T-cell (primary cell): ENCODE data around the gene ZNF334. TPM values are rescaled to one million over a fixed set of nuclear protein-coding genes. Genes with fewer than 3 reads are reported as not detected.

Experiments
- ATAC-seq, 4 experiments: fragments of 200-7000 bp in 3 of 4; fragments of 150-1000 bp in 1 of 4; cut with Tn5 transposase; replicated peaks in 1 of 4; 1 replicate in 3 of 4; 2 replicates in 1 of 4; pipeline ENCODE4 v1.10.0; 2021; ENCODE audit warnings: moderate library complexity in 3 of 4, mild to moderate bottlenecking in 2 of 4, moderate number of reproducible peaks in 1 of 4
- CTCF ChIA-PET, 2 donors: fragments of 300-600 bp; sonication (Branson Sonifier 250); formaldehyde crosslinking; loops; one replicate each; lab custom pipeline; 2022; ENCODE audit warnings: antibody characterized with exemption in 2 of 2; lab: Charles Lee
- POLR2A ChIA-PET, 2 donors: fragments of 300-600 bp; sonication (Branson Sonifier 250); formaldehyde crosslinking; loops; one replicate each; lab custom pipeline; 2022; ENCODE audit warnings: antibody characterized with exemption in 2 of 2; lab: Charles Lee
- DNase-seq, 35 experiments: peaks; one replicate each; pipeline versions ENCODE4 v3.0.0 to v3.0.0-alpha.2; 2013 to 2023
- H3K27ac ChIP-seq: one replicate; pipeline ENCODE4 v1.5.1; 2013; ENCODE audit warnings: low read length
- H3K27me3 ChIP-seq, 2 experiments: replicated peaks in 1 of 2; 1 replicate in 1 of 2; 2 replicates in 1 of 2; pipeline versions ENCODE4 v1.6.1 to v1.7.0; 2013; ENCODE audit warnings: low read length in 1 of 2, mixed read lengths in 1 of 2; ENCODE audit not compliant: control insufficient read depth in 2 of 2, insufficient read depth in 2 of 2; ENCODE audit errors: extremely low read depth in 1 of 2
- H3K36me3 ChIP-seq, 2 donors: 1 replicate in 1 of 2; 2 replicates in 1 of 2; pipeline versions ENCODE4 v1.6.1 to v1.7.0; 2013; ENCODE audit warnings: low read length in 1 of 2; ENCODE audit not compliant: control insufficient read depth in 2 of 2, insufficient read depth in 1 of 2; ENCODE audit errors: extremely low read depth in 1 of 2
- H3K4me1 ChIP-seq, 2 experiments: 1 replicate in 1 of 2; 2 replicates in 1 of 2; pipeline versions ENCODE4 v1.6.1 to v1.7.0; 2013; ENCODE audit warnings: low read length in 2 of 2, mixed read lengths in 1 of 2; ENCODE audit not compliant: insufficient read depth in 2 of 2, control insufficient read depth in 1 of 2; ENCODE audit errors: extremely low read depth in 1 of 2
- H3K4me3 ChIP-seq, 2 donors: 1 replicate in 1 of 2; 2 replicates in 1 of 2; pipeline versions ENCODE4 v1.5.1 to v1.7.0; 2013; ENCODE audit warnings: mild to moderate bottlenecking in 2 of 2, low read length in 1 of 2, moderate library complexity in 1 of 2; ENCODE audit not compliant: control insufficient read depth in 1 of 2; ENCODE audit errors: extremely low read depth in 1 of 2
- H3K9me3 ChIP-seq: 2 replicates; pipeline ENCODE4 v1.7.0; 2013
- H3K27ac Mint-ChIP-seq, 2 donors: one replicate each; pipeline ENCODE4 v1.8.0; 2020 to 2021; ENCODE audit warnings: mild to moderate bottlenecking in 2 of 2, mixed read lengths in 2 of 2
- H3K27me3 Mint-ChIP-seq, 2 donors: one replicate each; pipeline ENCODE4 v1.8.0; 2021 to 2022; ENCODE audit warnings: mixed read lengths in 2 of 2
- H3K36me3 Mint-ChIP-seq: one replicate; pipeline ENCODE4 v1.8.0; 2021; ENCODE audit warnings: mixed read lengths
- H3K4me1 Mint-ChIP-seq, 3 donors: one replicate each; pipeline ENCODE4 v1.8.0; 2020 to 2022; ENCODE audit warnings: mixed read lengths in 3 of 3, mild to moderate bottlenecking in 1 of 3
- H3K4me3 Mint-ChIP-seq, 3 donors: one replicate each; pipeline ENCODE4 v1.8.0; 2020 to 2022; ENCODE audit warnings: mild to moderate bottlenecking in 3 of 3, mixed read lengths in 3 of 3, moderate library complexity in 3 of 3
- H3K9me3 Mint-ChIP-seq, 3 donors: one replicate each; pipeline ENCODE4 v1.8.0; 2020 to 2022; ENCODE audit warnings: mixed read lengths in 3 of 3
- WGBS: methylation state at CpG from one replicate; pipeline ENCODE4 v1.1.5; 2013; ENCODE audit warnings: missing lambda C conversion rate; ENCODE audit not compliant: insufficient coverage; 5-methylcytosine and 5-hydroxymethylcytosine counted together
- total RNA-seq, 35 experiments: library from RNA in 6 of 35; stranded (reverse) in 6 of 35; fragments of 120-200 nt in 1 of 35; gene quantifications; one replicate each; pipeline versions ENCODE4 v1.2.1 to v1.2.4 and lab custom pipeline; 2013 to 2026

The ZNF334 gene
- total RNA-seq, 5 donors from 2014 or later (not counting 1 experiment from before 2014, with no cell fraction given) = 0.14 to 0.26 (median 0.23) TPM

DNA sequence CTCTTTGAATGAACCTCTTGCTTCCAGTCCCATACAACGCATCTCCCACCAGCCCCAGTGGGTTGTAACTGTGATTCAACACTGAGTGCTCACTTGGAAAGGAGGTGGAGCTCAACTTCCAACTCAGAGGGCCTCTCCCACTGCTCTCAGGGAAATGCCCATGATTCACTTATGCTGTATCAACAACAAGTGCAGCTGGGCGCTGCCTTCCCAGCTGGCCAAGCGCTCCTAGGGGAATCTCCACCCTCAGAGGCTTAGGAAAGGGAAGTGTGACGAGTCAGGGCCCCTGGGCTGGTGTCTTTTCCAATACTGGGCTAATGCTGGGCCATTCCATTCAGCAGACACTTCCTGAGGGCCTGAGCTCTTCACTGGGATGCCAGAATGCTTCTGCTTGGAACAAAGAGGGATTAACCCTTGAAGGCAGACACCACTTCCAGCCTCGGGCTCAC lies 45.2 kb upstream of the ZNF334 start:
- Histone ChIP-seq H3K9me3 (no peaks in the 10 kb centered on the region), H3K27ac (no peak overlapping the region), H3K4me1 (peaks cover 0 to 4% of the 10 kb centered on the region in 2 experiments), H3K4me3 (no peak overlapping the region), H3K27me3 (peaks cover 0 to 9% of the 10 kb centered on the region in 2 experiments), H3K36me3 (no peaks in the 10 kb centered on the region)
- 67% methylated on average over 1 of the region's 5 CpGs for WGBS
- peaks cover under 1 to 8% (median 2%) of the 10 kb centered on the region in 3 donors for H3K4me1 Mint-ChIP-seq
- DNase-seq = no peak
- ATAC-seq = no peak
- POLR2A ChIA-PET = no interaction called here
- CTCF ChIA-PET = no interaction called here
- no peaks in the 10 kb centered on the region for H3K27me3 Mint-ChIP-seq
- no peaks in the 10 kb centered on the region for H3K36me3 Mint-ChIP-seq
- no peak overlapping the region for H3K4me3 Mint-ChIP-seq
- no peak overlapping the region for H3K27ac Mint-ChIP-seq
- no peaks in the 10 kb centered on the region for H3K9me3 Mint-ChIP-seq

DNA sequence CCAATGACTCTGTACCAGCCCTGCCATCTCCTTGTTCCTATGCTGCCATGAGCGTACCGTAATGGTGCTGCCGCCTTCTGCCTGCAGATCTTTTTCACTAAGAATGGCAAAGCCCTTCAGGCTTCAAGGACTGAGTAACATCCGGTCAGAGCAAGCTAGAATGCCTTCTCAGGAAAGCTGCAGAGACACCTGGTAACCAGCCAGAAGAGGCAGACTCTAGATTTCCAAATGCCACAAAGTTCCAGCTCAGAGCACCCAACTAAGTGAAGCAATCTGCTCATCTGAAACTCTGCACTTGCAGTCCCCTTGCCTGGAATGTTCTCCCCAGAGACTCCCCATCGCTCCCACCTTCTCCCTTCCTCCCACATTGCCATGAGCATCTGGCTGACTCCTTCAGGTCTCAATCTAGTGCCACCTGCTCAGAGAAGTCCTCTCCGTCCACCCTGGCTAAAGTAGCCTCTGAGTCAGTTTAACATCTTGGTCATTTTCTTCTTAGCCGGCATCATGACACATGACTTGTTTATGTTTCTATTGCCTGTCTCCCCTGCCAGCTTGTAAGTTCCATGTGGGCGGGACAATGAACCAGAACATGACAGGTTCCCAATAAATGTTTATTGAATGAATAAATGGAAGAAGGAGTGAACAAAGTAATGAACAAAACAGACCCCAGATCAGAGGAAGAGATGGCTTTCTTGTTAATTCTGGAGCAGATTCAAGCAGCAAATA lies 44.0 kb upstream of the ZNF334 start:
- Mint-ChIP-seq H3K4me1 (peaks cover 11 to 20% (median 13%) of the 10 kb centered on the region in 3 donors), H3K27me3 (no peaks in the 10 kb centered on the region), H3K4me3 (no peak overlapping the region), H3K27ac (no peak overlapping the region), H3K9me3 (no peaks in the 10 kb centered on the region), H3K36me3 (no peaks in the 10 kb centered on the region)
- H3K27ac ChIP-seq = no peak overlapping the region
- H3K4me1 ChIP-seq = peaks cover 0 to 14% of the 10 kb centered on the region in 2 experiments
- 96% methylated on average over 7 of the region's 8 CpGs for WGBS
- ChIA-PET POLR2A (no interaction called here), CTCF (no interaction called here)
- no peak for ATAC-seq
- no peaks in the 10 kb centered on the region for H3K36me3 ChIP-seq
- no peak for DNase-seq
- no peaks in the 10 kb centered on the region for H3K9me3 ChIP-seq
- no peaks in the 10 kb centered on the region for H3K27me3 ChIP-seq
- H3K4me3 ChIP-seq = no peak overlapping the region

DNA sequence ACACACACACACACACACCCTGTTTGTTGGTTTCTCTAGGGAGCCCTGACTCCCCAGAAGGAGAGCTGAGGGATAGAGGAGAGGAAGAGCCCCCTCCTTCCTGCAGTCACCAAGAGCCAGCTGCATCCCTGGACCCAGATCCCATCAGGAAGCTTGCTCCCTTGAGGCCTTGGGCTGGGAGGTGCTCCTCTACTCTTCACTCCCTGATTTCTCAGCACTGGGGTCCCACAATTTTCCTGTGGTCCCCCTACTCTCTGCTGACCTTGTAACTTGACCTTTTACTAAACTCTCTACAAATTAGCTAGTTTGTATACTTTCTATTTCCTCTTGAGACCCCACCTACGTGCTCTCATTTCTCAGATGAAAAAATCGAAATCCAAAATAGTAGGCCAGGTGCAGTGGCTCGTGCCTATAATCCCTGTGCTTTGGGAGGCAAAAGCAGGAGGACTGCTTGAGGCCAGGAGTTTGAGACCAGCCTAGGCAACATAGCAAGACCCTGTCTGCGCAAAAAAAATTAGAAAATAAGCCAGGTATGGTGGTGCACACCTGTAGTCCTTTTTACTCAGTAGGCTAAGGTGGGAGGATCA lies 42.1 kb upstream of the ZNF334 start:
- Histone ChIP-seq H3K27me3 (no peaks in the 10 kb centered on the region), H3K4me3 (no peak overlapping the region), H3K36me3 (no peaks in the 10 kb centered on the region), H3K4me1 (peaks cover 0 to 20% of the 10 kb centered on the region in 2 experiments), H3K27ac (no peak overlapping the region), H3K9me3 (no peaks in the 10 kb centered on the region)
- ChIA-PET POLR2A (no interaction called here), CTCF (no interaction called here)
- Mint-ChIP-seq H3K27ac (no peak overlapping the region), H3K9me3 (no peaks in the 10 kb centered on the region), H3K36me3 (no peaks in the 10 kb centered on the region), H3K27me3 (no peaks in the 10 kb centered on the region), H3K4me3 (no peak overlapping the region), H3K4me1 (peaks cover 17 to 20% (median 19%) of the 10 kb centered on the region in 3 donors)
- DNase-seq = no peak
- ATAC-seq = no peak
- 93% methylated on average over 3 of the region's 4 CpGs for WGBS

DNA sequence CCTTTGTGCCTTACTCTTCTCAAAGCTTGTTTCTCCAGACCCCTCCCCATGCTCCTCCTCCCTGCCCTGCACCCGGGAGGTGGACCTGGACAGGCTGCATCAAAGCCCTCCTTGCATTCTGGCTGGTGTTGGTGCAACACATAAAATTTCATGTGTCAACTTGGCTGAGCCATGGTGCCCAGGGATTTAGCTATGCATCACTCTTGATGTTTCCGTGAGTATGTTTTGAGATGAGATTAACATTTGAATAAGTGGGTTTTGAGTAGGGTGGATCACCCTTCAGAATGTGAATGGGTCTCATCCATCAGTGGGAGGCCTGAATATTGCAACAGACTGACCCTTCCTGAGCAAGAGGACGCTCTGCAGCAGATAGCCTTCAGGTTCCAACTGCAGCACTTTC lies 41.5 kb upstream of the ZNF334 start:
- CTCF ChIA-PET = no interaction called here
- Mint-ChIP-seq H3K9me3 (no peaks in the 10 kb centered on the region), H3K4me1 (peaks cover 15 to 20% (median 17%) of the 10 kb centered on the region in 3 donors), H3K36me3 (no peaks in the 10 kb centered on the region), H3K4me3 (no peak overlapping the region), H3K27ac (no peak overlapping the region), H3K27me3 (no peaks in the 10 kb centered on the region)
- Histone ChIP-seq H3K27me3 (peaks cover 0 to 2% of the 10 kb centered on the region in 2 experiments), H3K9me3 (no peaks in the 10 kb centered on the region), H3K4me1 (peaks cover 0 to 20% of the 10 kb centered on the region in 2 experiments), H3K4me3 (no peak overlapping the region), H3K36me3 (no peaks in the 10 kb centered on the region), H3K27ac (no peak overlapping the region)
- DNase-seq (no peak), ATAC-seq (no peak)
- POLR2A ChIA-PET = no interaction called here
- 77% methylated on average over 2 of the region's 3 CpGs for WGBS

DNA sequence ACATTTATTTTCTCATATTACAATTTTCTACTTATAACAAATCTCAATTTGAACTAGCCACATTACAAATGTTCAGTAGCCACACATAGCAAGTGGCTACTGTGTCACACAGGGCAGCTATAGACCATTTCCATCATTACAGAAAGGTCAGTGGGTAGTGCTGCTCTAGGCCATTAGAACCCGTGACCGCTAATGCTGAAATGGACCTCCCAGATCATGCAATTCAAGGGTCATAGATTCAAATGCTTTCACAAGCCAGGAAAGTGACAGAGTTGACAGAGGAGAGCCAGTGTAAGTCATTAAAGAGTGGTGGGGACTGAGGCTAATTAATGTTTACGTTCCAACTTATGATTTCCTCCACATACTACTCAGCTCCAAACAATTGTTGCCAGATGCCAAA lies 40.6 kb upstream of the ZNF334 start:
- no peaks in the 10 kb centered on the region for H3K36me3 ChIP-seq
- no peaks in the 10 kb centered on the region for H3K27me3 Mint-ChIP-seq
- H3K9me3 Mint-ChIP-seq = no peaks in the 10 kb centered on the region
- no peak overlapping the region for H3K4me3 ChIP-seq
- no peaks in the 10 kb centered on the region for H3K36me3 Mint-ChIP-seq
- no peaks in the 10 kb centered on the region for H3K9me3 ChIP-seq
- no peak overlapping the region for H3K27ac Mint-ChIP-seq
- peaks cover 0 to 2% of the 10 kb centered on the region in 2 experiments for H3K27me3 ChIP-seq
- peaks cover 15 to 20% (median 17%) of the 10 kb centered on the region in 3 donors for H3K4me1 Mint-ChIP-seq
- no peak overlapping the region for H3K27ac ChIP-seq
- no peak overlapping the region for H3K4me3 Mint-ChIP-seq
- H3K4me1 ChIP-seq = peaks cover 0 to 20% of the 10 kb centered on the region in 2 experiments
- CTCF ChIA-PET = no interaction called here
- ATAC-seq (no peak), DNase-seq (no peak)
- no CpG with 5 or more reads among the region's 3 CpGs for WGBS
- POLR2A ChIA-PET = no interaction called here

DNA sequence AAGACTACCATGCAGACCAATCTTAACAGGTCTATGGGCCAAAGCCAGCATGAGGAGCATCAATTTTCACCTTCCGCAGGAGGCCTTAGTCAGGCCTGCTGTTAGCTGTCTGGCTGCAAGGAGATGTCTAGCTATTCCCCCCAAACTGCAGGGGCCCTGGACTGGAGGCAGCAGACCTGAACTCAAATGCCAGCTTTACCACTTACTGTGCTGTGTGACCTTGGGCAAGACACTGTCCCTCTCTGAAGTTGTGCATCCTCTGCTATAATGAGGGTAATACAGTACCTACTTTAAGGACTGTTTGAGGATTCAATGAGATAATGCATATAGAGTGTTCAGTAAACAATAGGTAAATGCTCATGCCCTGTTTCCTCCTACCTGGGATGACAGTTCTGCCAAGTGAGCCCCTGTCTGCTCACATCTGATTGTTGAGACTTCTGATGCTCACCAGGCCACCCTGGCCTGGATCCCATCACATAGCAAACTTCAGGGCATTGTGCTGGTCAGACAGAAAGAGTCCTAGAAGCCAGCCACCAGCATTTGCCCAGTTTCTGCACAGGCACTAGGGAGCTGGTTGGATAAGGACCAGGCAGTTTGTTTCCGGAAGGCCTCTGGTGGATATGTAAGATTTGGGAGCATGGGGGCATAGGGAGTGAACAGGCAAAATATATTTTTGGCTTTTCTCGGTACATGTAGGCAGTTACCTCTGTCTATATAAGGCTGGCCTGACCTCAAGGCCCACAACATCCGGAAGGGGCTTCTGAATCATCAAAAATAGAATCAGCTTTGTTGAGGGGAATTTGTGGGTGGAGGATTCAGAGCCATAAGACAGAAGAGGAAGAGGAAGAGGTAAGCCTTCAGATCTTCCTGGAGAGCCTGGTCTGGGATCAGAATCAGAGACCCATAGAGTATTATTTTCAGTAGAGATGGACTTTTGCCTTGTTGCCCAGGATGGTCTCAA lies 39.4 kb upstream of the ZNF334 start:
- H3K27me3 Mint-ChIP-seq = no peaks in the 10 kb centered on the region
- CTCF ChIA-PET = no interaction called here

More for the DNA sequence above, 39.4 kb upstream of the ZNF334 start:
- H3K4me3 Mint-ChIP-seq = peak overlapping the region in 2 of 3 donors; percentile 14 to 55
- peak overlapping the region in 1 of 2 donors; percentile 12 for H3K27ac Mint-ChIP-seq
- Histone ChIP-seq H3K27me3 (peaks cover 0 to 2% of the 10 kb centered on the region in 2 experiments), H3K9me3 (no peaks in the 10 kb centered on the region), H3K36me3 (no peaks in the 10 kb centered on the region), H3K27ac (no peak overlapping the region), H3K4me1 (peaks cover 0 to 20% of the 10 kb centered on the region in 2 experiments), H3K4me3 (no peak overlapping the region)
- peaks cover 15 to 20% (median 17%) of the 10 kb centered on the region in 3 donors for H3K4me1 Mint-ChIP-seq
- DNase-seq (peak in 7 of 35 experiments; percentile 3 to 50 (median 6)), ATAC-seq (peak; percentile 68 to 87 (median 76))
- H3K36me3 Mint-ChIP-seq = no peaks in the 10 kb centered on the region
- POLR2A ChIA-PET = interaction anchor here in 1 of 2 donors (0.6 kb wide), 1 partner anchor 12 kb away, joined by 3 read pairs; no protein-coding TSS in a partner anchor
- 100% methylated on average over 1 of the region's 4 CpGs for WGBS
- no peaks in the 10 kb centered on the region for H3K9me3 Mint-ChIP-seq
